ENCODE measurements around the gene ABCC11. TPM values are rescaled to one million over a fixed set of nuclear protein-coding genes. Genes with fewer than 3 reads are reported as not detected.

ABCC11 gene
- total and polyA plus RNA-seq, 2 of the 13 experiments (the other 11 are each of a cell fraction or from before 2014, with no cell fraction given) = 1.0 to 1.4 TPM

DNA sequence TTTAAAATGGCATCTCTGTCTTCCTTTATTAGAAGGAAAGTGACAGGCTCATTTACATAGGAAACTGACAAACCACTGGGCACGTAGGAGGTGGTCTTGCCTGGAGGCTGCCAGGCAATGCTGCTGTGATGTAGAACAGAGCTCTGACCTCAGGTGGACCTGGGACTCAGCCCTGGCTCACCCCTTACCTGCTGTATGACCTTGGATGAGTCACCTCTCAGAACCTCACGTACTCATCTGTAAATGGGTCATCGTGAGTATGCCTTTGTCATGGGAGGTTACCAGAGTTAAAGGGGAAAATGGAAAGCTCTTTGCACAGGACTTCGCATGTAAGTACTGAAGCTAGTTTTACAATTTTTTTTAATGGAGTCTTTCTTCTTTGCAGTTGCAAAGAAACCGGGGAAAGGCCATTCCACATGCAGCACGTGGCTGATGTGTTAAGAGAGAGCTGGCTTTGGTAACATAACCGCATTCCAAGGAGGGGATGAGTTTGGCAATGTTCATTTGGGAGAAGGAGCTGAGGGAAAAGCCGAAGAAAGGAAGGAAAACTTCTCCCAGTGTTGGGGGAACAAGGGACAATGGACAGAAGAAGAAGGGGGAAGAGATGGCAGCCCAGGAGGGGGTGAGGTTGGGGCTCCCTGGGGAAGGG, 40.6 kb downstream of the ABCC11 start (continued):
- TF ChIP-seq, protein P1, sequence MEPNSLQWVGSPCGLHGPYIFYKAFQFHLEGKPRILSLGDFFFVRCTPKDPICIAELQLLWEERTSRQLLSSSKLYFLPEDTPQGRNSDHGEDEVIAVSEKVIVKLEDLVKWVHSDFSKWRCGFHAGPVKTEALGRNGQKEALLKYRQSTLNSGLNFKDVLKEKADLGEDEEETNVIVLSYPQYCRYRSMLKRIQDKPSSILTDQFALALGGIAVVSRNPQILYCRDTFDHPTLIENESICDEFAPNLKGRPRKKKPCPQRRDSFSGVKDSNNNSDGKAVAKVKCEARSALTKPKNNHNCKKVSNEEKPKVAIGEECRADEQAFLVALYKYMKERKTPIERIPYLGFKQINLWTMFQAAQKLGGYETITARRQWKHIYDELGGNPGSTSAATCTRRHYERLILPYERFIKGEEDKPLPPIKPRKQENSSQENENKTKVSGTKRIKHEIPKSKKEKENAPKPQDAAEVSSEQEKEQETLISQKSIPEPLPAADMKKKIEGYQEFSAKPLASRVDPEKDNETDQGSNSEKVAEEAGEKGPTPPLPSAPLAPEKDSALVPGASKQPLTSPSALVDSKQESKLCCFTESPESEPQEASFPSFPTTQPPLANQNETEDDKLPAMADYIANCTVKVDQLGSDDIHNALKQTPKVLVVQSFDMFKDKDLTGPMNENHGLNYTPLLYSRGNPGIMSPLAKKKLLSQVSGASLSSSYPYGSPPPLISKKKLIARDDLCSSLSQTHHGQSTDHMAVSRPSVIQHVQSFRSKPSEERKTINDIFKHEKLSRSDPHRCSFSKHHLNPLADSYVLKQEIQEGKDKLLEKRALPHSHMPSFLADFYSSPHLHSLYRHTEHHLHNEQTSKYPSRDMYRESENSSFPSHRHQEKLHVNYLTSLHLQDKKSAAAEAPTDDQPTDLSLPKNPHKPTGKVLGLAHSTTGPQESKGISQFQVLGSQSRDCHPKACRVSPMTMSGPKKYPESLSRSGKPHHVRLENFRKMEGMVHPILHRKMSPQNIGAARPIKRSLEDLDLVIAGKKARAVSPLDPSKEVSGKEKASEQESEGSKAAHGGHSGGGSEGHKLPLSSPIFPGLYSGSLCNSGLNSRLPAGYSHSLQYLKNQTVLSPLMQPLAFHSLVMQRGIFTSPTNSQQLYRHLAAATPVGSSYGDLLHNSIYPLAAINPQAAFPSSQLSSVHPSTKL (CRISPR knock-in tag; IDR thresholded peaks at IDR 0.05) = peak; percentile 80
- TF ChIP-seq, protein P2, sequence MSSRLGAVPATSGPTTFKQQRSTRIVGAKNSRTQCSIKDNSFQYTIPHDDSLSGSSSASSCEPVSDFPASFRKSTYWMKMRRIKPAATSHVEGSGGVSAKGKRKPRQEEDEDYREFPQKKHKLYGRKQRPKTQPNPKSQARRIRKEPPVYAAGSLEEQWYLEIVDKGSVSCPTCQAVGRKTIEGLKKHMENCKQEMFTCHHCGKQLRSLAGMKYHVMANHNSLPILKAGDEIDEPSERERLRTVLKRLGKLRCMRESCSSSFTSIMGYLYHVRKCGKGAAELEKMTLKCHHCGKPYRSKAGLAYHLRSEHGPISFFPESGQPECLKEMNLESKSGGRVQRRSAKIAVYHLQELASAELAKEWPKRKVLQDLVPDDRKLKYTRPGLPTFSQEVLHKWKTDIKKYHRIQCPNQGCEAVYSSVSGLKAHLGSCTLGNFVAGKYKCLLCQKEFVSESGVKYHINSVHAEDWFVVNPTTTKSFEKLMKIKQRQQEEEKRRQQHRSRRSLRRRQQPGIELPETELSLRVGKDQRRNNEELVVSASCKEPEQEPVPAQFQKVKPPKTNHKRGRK (CRISPR knock-in tag; IDR thresholded peaks at IDR 0.05) = 0 out of 2 replicates have a peak, but pooled peaks have one; percentile 74
- TF ChIP-seq SALL1 (CRISPR knock-in tag; IDR thresholded peaks at IDR 0.05) (peak; percentile 78), POGZ (CRISPR knock-in tag; IDR thresholded peaks at IDR 0.05) (peak; percentile 75), RBM22 (optimal IDR thresholded peaks at IDR 0.05; ENCODE audit: low read length) (no peak), HNF4G (IDR thresholded peaks at IDR 0.05; ENCODE audit: borderline replicate concordance, low read depth, low read length) (0 out of 2 replicates have a peak, but pooled peaks have one; percentile 25), HNF4G (CRISPR knock-in tag; IDR thresholded peaks at IDR 0.05; ENCODE audit: borderline replicate concordance, low read depth) (peak; percentile 31; the same call in 1 of the 2 replicates), ZNF441 (CRISPR knock-in tag; IDR thresholded peaks at IDR 0.05; ENCODE audit: borderline replicate concordance) (no peak)
- TF ChIP-seq, protein P3, sequence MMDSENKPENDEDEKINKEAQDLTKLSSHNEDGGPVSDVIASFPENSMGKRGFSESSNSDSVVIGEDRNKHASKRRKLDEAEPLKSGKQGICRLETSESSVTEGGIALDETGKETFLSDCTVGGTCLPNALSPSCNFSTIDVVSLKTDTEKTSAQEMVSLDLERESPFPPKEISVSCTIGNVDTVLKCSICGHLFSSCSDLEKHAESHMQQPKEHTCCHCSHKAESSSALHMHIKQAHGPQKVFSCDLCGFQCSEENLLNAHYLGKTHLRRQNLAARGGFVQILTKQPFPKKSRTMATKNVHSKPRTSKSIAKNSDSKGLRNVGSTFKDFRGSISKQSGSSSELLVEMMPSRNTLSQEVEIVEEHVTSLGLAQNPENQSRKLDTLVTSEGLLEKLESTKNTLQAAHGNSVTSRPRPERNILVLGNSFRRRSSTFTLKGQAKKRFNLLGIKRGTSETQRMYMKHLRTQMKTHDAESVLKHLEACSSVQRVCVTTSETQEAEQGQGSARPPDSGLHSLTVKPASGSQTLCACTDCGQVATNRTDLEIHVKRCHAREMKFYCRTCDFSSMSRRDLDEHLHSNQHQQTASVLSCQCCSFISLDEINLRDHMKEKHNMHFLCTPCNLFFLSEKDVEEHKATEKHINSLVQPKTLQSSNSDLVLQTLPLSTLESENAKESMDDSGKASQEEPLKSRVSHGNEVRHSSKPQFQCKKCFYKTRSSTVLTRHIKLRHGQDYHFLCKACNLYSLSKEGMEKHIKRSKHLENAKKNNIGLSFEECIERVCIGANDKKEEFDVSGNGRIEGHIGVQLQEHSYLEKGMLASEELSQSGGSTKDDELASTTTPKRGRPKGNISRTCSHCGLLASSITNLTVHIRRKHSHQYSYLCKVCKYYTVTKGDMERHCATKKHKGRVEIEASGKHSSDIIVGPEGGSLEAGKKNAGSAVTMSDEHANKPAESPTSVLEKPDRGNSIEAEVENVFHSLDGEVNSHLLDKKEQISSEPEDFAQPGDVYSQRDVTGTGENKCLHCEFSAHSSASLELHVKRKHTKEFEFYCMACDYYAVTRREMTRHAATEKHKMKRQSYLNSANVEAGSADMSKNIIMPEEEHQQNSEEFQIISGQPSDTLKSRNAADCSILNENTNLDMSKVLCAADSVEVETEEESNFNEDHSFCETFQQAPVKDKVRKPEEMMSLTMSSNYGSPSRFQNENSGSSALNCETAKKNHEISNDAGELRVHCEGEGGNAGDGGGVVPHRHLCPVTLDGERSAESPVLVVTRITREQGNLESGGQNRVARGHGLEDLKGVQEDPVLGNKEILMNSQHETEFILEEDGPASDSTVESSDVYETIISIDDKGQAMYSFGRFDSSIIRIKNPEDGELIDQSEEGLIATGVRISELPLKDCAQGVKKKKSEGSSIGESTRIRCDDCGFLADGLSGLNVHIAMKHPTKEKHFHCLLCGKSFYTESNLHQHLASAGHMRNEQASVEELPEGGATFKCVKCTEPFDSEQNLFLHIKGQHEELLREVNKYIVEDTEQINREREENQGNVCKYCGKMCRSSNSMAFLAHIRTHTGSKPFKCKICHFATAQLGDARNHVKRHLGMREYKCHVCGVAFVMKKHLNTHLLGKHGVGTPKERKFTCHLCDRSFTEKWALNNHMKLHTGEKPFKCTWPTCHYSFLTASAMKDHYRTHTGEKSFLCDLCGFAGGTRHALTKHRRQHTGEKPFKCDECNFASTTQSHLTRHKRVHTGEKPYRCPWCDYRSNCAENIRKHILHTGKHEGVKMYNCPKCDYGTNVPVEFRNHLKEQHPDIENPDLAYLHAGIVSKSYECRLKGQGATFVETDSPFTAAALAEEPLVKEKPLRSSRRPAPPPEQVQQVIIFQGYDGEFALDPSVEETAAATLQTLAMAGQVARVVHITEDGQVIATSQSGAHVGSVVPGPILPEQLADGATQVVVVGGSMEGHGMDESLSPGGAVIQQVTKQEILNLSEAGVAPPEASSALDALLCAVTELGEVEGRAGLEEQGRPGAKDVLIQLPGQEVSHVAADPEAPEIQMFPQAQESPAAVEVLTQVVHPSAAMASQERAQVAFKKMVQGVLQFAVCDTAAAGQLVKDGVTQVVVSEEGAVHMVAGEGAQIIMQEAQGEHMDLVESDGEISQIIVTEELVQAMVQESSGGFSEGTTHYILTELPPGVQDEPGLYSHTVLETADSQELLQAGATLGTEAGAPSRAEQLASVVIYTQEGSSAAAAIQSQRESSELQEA (CRISPR knock-in tag; IDR thresholded peaks at IDR 0.05; ENCODE audit: not compliant biosample characterization) = no peak
- TF ChIP-seq, protein P4, sequence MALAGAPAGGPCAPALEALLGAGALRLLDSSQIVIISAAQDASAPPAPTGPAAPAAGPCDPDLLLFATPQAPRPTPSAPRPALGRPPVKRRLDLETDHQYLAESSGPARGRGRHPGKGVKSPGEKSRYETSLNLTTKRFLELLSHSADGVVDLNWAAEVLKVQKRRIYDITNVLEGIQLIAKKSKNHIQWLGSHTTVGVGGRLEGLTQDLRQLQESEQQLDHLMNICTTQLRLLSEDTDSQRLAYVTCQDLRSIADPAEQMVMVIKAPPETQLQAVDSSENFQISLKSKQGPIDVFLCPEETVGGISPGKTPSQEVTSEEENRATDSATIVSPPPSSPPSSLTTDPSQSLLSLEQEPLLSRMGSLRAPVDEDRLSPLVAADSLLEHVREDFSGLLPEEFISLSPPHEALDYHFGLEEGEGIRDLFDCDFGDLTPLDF (CRISPR knock-in tag; IDR thresholded peaks at IDR 0.05) = no peak
- TF ChIP-seq, protein P5, sequence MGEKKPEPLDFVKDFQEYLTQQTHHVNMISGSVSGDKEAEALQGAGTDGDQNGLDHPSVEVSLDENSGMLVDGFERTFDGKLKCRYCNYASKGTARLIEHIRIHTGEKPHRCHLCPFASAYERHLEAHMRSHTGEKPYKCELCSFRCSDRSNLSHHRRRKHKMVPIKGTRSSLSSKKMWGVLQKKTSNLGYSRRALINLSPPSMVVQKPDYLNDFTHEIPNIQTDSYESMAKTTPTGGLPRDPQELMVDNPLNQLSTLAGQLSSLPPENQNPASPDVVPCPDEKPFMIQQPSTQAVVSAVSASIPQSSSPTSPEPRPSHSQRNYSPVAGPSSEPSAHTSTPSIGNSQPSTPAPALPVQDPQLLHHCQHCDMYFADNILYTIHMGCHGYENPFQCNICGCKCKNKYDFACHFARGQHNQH (CRISPR knock-in tag; IDR thresholded peaks at IDR 0.05) = peak; percentile 34; the same call in 1 of the 2 replicates

Data from HepG2 (cell line).